B cell (primary cell): ENCODE measurements around the gene TAF11L4. TPM values are rescaled to one million over a fixed set of nuclear protein-coding genes. Genes with fewer than 3 reads are reported as not detected.

Source experiments
- polyA plus RNA-seq: library from polyadenylated mRNA; depleted of rRNA; stranded (reverse); fragments of >200 nt; gene quantifications from 2 replicates; pipeline ENCODE4 v1.2.3, GENCODE V29; 2012
- small RNA-seq: library from RNA; depleted of rRNA; stranded (forward); fragments of <200 nt; gene quantifications from one replicate; pipeline ENCODE3, GENCODE V24; 2012; ENCODE audit warnings: low replicate concordance, low read depth; ENCODE audit not compliant: insufficient read length
- total RNA-seq, 2 donors: library from RNA; stranded (reverse); fragments of 120-200 nt in 1 of 2; gene quantifications; 1 replicate in 1 of 2; 2 replicates in 1 of 2; pipeline versions ENCODE4 v1.2.3 to v1.2.4, GENCODE V29; 2013 to 2022

The TAF11L4 gene
- total and polyA plus RNA-seq, 2 donors (not counting 1 experiment from before 2014, with no cell fraction given): not detected

Small RNA genes within 50 kb of the gene (small RNA-seq; reads per million reads assigned to genes)
- not detected for gene AC106774.3

Other genes starting within 250 kb of the TAF11L4 start
- not detected in 2 replicates for gene TAF11L2, start 23.6 kb upstream of the TAF11L4 start, total RNA-seq
- not detected in 2 replicates for gene TAF11L2, start 23.6 kb upstream of the TAF11L4 start, polyA plus RNA-seq
- not detected in 2 replicates for gene TAF11L3, start 3.4 kb upstream of the TAF11L4 start, total RNA-seq
- gene TAF11L3, start 3.4 kb upstream of the TAF11L4 start, polyA plus RNA-seq: not detected in 2 replicates
- gene TAF11L5, start 3.4 kb downstream of the TAF11L4 start, total RNA-seq: not detected in 2 replicates
- gene TAF11L5, start 3.4 kb downstream of the TAF11L4 start, polyA plus RNA-seq: not detected in 2 replicates
- not detected in 2 replicates for gene TAF11L6, start 6.9 kb downstream of the TAF11L4 start, total RNA-seq
- not detected in 2 replicates for gene TAF11L6, start 6.9 kb downstream of the TAF11L4 start, polyA plus RNA-seq
- gene TAF11L7, start 64.0 kb downstream of the TAF11L4 start, total RNA-seq: not detected in 2 replicates
- not detected in 2 replicates for gene TAF11L7, start 64.0 kb downstream of the TAF11L4 start, polyA plus RNA-seq
- not detected in 2 replicates for gene TAF11L8, start 69.2 kb downstream of the TAF11L4 start, total RNA-seq
- not detected in 2 replicates for gene TAF11L8, start 69.2 kb downstream of the TAF11L4 start, polyA plus RNA-seq
- gene TAF11L9, start 72.6 kb downstream of the TAF11L4 start, total RNA-seq: not detected in 2 replicates
- not detected in 2 replicates for gene TAF11L9, start 72.6 kb downstream of the TAF11L4 start, polyA plus RNA-seq
- not detected in 2 replicates for gene TAF11L10, start 76.0 kb downstream of the TAF11L4 start, total RNA-seq
- not detected in 2 replicates for gene TAF11L10, start 76.0 kb downstream of the TAF11L4 start, polyA plus RNA-seq
- gene TAF11L11, start 82.4 kb downstream of the TAF11L4 start, total RNA-seq: not detected in 2 replicates
- gene TAF11L11, start 82.4 kb downstream of the TAF11L4 start, polyA plus RNA-seq: not detected in 2 replicates
- gene TAF11L12, start 88.6 kb downstream of the TAF11L4 start, total RNA-seq: not detected in 2 replicates
- gene TAF11L12, start 88.6 kb downstream of the TAF11L4 start, polyA plus RNA-seq: not detected in 2 replicates
- not detected in 2 replicates for gene TAF11L13, start 110.3 kb downstream of the TAF11L4 start, total RNA-seq
- not detected in 2 replicates for gene TAF11L13, start 110.3 kb downstream of the TAF11L4 start, polyA plus RNA-seq
- gene TAF11L14, start 112.7 kb downstream of the TAF11L4 start, total RNA-seq: not detected in 2 replicates
- not detected in 2 replicates for gene TAF11L14, start 112.7 kb downstream of the TAF11L4 start, polyA plus RNA-seq